GM12891 (cell line): ENCODE data around the gene ZBTB20.

Experiments
- DNase-seq: peaks from one replicate; pipeline ENCODE4 v3.0.0; 2011; ENCODE audit warnings: low spot score; ENCODE audit not compliant: insufficient read length
- FAIRE-seq: peaks from 2 replicates; lab custom pipeline; 2011; peaks lifted over from hg19 to GRCh38; lab: Jason Lieb, UNC
- PAX5 ChIP-seq: IDR thresholded peaks from 2 replicates; pipeline ENCODE4 v1.6.1; 2011; ENCODE audit warnings: low read length, moderate library complexity, mild to moderate bottlenecking; ENCODE audit not compliant: insufficient read depth, severe bottlenecking
- POLR2A ChIP-seq: IDR thresholded peaks from 2 replicates; pipeline ENCODE4 v1.6.1; 2011; ENCODE audit warnings: low read depth, low read length, control low read depth
- POLR2AphosphoS5 ChIP-seq: IDR thresholded peaks from 2 replicates; pipeline ENCODE4 v1.6.1; 2011; ENCODE audit warnings: low read depth, low read length, control low read depth
- POU2F2 ChIP-seq: IDR thresholded peaks from 2 replicates; pipeline ENCODE4 v1.6.1; 2011; ENCODE audit warnings: low read depth, mild to moderate bottlenecking, control low read depth, low read length, moderate library complexity
- SPI1 ChIP-seq: IDR thresholded peaks from 2 replicates; pipeline ENCODE4 v1.6.1; 2011; ENCODE audit warnings: low read depth, low read length, control low read depth
- TAF1 ChIP-seq: IDR thresholded peaks from 2 replicates; pipeline ENCODE4 v1.6.1; 2011; ENCODE audit warnings: low read depth, low read length, control low read depth

ZBTB20 gene

GRCh38 chr3:114942773-114943172 lies 204.3 kb downstream of the ZBTB20 start:
- no peak for TF ChIP-seq PAX5
- TF ChIP-seq SPI1 = peak; percentile 93
- no peak for DNase-seq
- FAIRE-seq = no peak

- FAIRE-seq = no peak
- DNase-seq = no peak
- TF ChIP-seq POLR2AphosphoS5 (no peak), PAX5 (no peak), TAF1 (no peak), POU2F2 (no peak), POLR2A (no peak), SPI1 (no peak)
These were observed 205.3 kb downstream of the ZBTB20 start for GRCh38 chr3:114941626-114942309.

- TF ChIP-seq PAX5 = no peak
- no peak for TF ChIP-seq POLR2AphosphoS5
- no peak for TF ChIP-seq POLR2A
- TF ChIP-seq POU2F2 = no peak
- TF ChIP-seq SPI1 = no peak
- no peak for TF ChIP-seq TAF1
- FAIRE-seq = no peak
- DNase-seq = no peak
These were observed 207.2 kb downstream of the ZBTB20 start for GRCh38 chr3:114939920-114940319.

GRCh38 chr3:114933407-114933806 lies 213.7 kb downstream of the ZBTB20 start:
- TF ChIP-seq POLR2A (no peak), TAF1 (no peak), PAX5 (no peak), POU2F2 (no peak), POLR2AphosphoS5 (no peak), SPI1 (no peak)
- DNase-seq = no peak
- peak; percentile 5 for FAIRE-seq

GRCh38 chr3:114929971-114930732 lies 216.9 kb downstream of the ZBTB20 start:
- FAIRE-seq = no peak
- no peak for DNase-seq

GRCh38 chr3:114928989-114929640 lies 218.0 kb downstream of the ZBTB20 start:
- FAIRE-seq (no peak), DNase-seq (no peak)
- TF ChIP-seq TAF1 = no peak
- TF ChIP-seq POLR2AphosphoS5 = no peak
- TF ChIP-seq POLR2A = no peak
- no peak for TF ChIP-seq SPI1

More at GRCh38 chr3:114929971-114930732, 216.9 kb downstream of the ZBTB20 start:
- no peak for TF ChIP-seq POLR2AphosphoS5
- no peak for TF ChIP-seq POU2F2
- TF ChIP-seq SPI1 = no peak
- TF ChIP-seq PAX5 = no peak
- TF ChIP-seq POLR2A = no peak
- TF ChIP-seq TAF1 = no peak

GRCh38 chr3:114904633-114905032 lies 242.5 kb downstream of the ZBTB20 start:
- FAIRE-seq = no peak
- TF ChIP-seq POLR2A (no peak), TAF1 (no peak), PAX5 (no peak), SPI1 (no peak), POLR2AphosphoS5 (no peak), POU2F2 (no peak)
- DNase-seq = no peak

GRCh38 chr3:114903213-114903612 lies 243.9 kb downstream of the ZBTB20 start:
- no peak for TF ChIP-seq POLR2AphosphoS5
- no peak for TF ChIP-seq POLR2A
- no peak for TF ChIP-seq PAX5
- no peak for TF ChIP-seq POU2F2
- TF ChIP-seq SPI1 = no peak
- TF ChIP-seq TAF1 = no peak
- peak; percentile 9 for FAIRE-seq
- no peak for DNase-seq

- FAIRE-seq = no peak
- no peak for TF ChIP-seq TAF1
- DNase-seq = no peak
These were observed 244.4 kb downstream of the ZBTB20 start for GRCh38 chr3:114902691-114903101.

GRCh38 chr3:114900908-114901307 lies 246.2 kb downstream of the ZBTB20 start:
- no peak for DNase-seq
- no peak for FAIRE-seq
- no peak for TF ChIP-seq POLR2AphosphoS5
- no peak for TF ChIP-seq POLR2A
- no peak for TF ChIP-seq POU2F2
- no peak for TF ChIP-seq SPI1
- TF ChIP-seq PAX5 = no peak
- no peak for TF ChIP-seq TAF1
